ENCODE measurements around the gene FAM185A.

- no peak for TF ChIP-seq POLR2AphosphoS5 (IDR thresholded peaks at IDR 0.05; ENCODE audit: low read depth, low read length)
- no peak for TF ChIP-seq EP300 (IDR thresholded peaks at IDR 0.05; ENCODE audit: borderline replicate concordance in 1 of 2, low read depth in 2 of 2, low read length in 2 of 2)
- TF ChIP-seq CTCF (IDR thresholded peaks at IDR 0.05; ENCODE audit: control extremely low read depth in 1 of 3, insufficient read depth in 1 of 3, low read depth in 1 of 3, low read length in 3 of 3): no peak
- no peak for TF ChIP-seq EZH2 (IDR thresholded peaks at IDR 0.05; ENCODE audit: low read depth, low read length, severe bottlenecking)
- no peak for TF ChIP-seq SUZ12 (IDR thresholded peaks at IDR 0.05; ENCODE audit: low read length)
- TF ChIP-seq NRF1 (IDR thresholded peaks at IDR 0.05; ENCODE audit: low read depth, low read length): no peak
- no peak for TF ChIP-seq TEAD4 (IDR thresholded peaks at IDR 0.05; ENCODE audit: low read depth, low read length)
- TF ChIP-seq POLR2A (IDR thresholded peaks at IDR 0.05; ENCODE audit: control extremely low read depth in 1 of 2, low read depth in 2 of 2, low read length in 2 of 2): no peak
These were observed 57.8 kb downstream of the FAM185A start for GRCh38 chr7:102806613-102807012.

All from H1 (cell line).